Sigmoid colon (tissue), 4 donors: ENCODE data around the gene ZNF839.

Experiments
- CTCF ChIP-seq, 4 experiments: fragments of 450-650 bp in 3 of 4; fragments of 200-600 bp in 1 of 4; IDR thresholded peaks; one replicate each; pipeline ENCODE4 v1.5.1; 2016 to 2019; ENCODE audit warnings: antibody characterized with exemption in 4 of 4, mild to moderate bottlenecking in 3 of 4, moderate library complexity in 2 of 4
- EP300 ChIP-seq, 4 donors: sonication (generic); formaldehyde crosslinking; IDR thresholded peaks; one replicate each; pipeline ENCODE4 v1.6.1; 2017; ENCODE audit warnings: antibody characterized with exemption in 4 of 4
- POLR2A ChIP-seq, 2 donors: fragments of 450-650 bp; IDR thresholded peaks; one replicate each; pipeline ENCODE4 v1.6.1; 2016; ENCODE audit warnings: antibody characterized with exemption in 2 of 2, mild to moderate bottlenecking in 2 of 2, moderate library complexity in 2 of 2

- TF ChIP-seq POLR2A (IDR thresholded peaks at IDR 0.05), result no peak
- TF ChIP-seq CTCF (IDR thresholded peaks at IDR 0.05), result no peak
- no peak for TF ChIP-seq EP300 (IDR thresholded peaks at IDR 0.05)
These were observed 22.7 kb downstream of the ZNF839 start for GRCh38 chr14:102342238-102342637.
